ENCODE results near the gene RTN4RL1.

Gene RTN4RL1

GRCh38 chr17:1963250-1963649, 61.9 kb downstream of the RTN4RL1 start:
- CTCF ChIA-PET, result no interaction called here

More at GRCh38 chr17:1963250-1963649, 61.9 kb downstream of the RTN4RL1 start:
- TF ChIP-seq ZNF280C (tag by site-specific recombination; IDR thresholded peaks at IDR 0.05) (no peak), ZNF747 (tag by site-specific recombination; IDR thresholded peaks at IDR 0.05) (no peak), PRDM2 (tag by site-specific recombination; IDR thresholded peaks at IDR 0.05; ENCODE audit: borderline replicate concordance) (no peak), ZNF2 (tag by site-specific recombination; IDR thresholded peaks at IDR 0.05) (no peak), ZNF16 (tag by site-specific recombination; IDR thresholded peaks at IDR 0.05; ENCODE audit: low read depth) (no peak), ZNF146 (tag by site-specific recombination; IDR thresholded peaks at IDR 0.05) (no peak), ZNF350 (tag by site-specific recombination; IDR thresholded peaks at IDR 0.05) (no peak), PRDM10 (tag by site-specific recombination; IDR thresholded peaks at IDR 0.05) (no peak), TRIM28 (IDR thresholded peaks at IDR 0.05; ENCODE audit: borderline replicate concordance, low read length) (no peak)
- Histone ChIP-seq H3K27ac (ENCODE audit: extremely low read depth, low read depth, low read length) (no peak overlapping the region), H3K36me3 (ENCODE audit: control insufficient read depth in 2 of 2, insufficient read depth in 1 of 2, low read length in 2 of 2) (no peaks in the 10 kb centered on the region; a peak in 1 of 3 replicates), H3K4me3 (ENCODE audit: low read depth, low read length) (no peak overlapping the region), H3K9me3 (ENCODE audit: control insufficient read depth, insufficient read depth, low read depth, low read length) (no peaks in the 10 kb centered on the region), H3K4me1 (ENCODE audit: control insufficient read depth, insufficient read depth, low read length) (peaks cover 9% of the 10 kb centered on the region; the same call in 1 of the 2 replicates)
- POLR2A ChIA-PET, result no interaction called here

All from HEK293 (cell line).